ENCODE data around the gene PRKG1. TPM values are rescaled to one million over a fixed set of nuclear protein-coding genes. Genes with fewer than 3 reads are reported as not detected.

PRKG1 gene
- total RNA-seq, 1 experiment from 2014 or later, result 16.5 TPM

DNA sequence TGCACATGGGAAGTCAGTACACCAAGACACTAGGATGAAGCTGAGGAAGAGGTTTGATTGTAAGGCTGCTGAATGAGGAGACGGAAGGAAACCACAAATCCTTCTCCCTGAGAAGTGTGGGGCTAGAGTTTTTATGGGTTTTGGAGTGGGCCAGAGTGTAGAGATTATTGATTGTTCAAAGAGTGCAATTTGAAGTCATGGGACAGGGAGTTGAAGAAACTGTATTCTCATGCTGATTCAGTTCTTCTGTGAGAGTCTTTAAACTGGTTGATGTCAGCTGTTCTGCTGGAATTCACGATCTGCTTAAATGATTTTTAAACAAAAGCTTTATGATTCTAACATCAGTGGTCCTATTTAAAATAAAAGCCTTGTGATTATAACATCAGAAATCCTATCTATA lies 533.9 kb downstream of the PRKG1 start:
- Mint-ChIP-seq H3K4me3 (no peak overlapping the region), H3K9me3 (no peaks in the 10 kb centered on the region), H3K36me3 (no peaks in the 10 kb centered on the region), H3K27me3 (ENCODE audit: low read depth) (no peaks in the 10 kb centered on the region), H3K4me1 (peaks cover 14% of the 10 kb centered on the region), H3K27ac (peak overlapping the region; percentile 1; the same call in 1 of the 2 replicates)
- ChIA-PET POLR2A (interaction anchor here (0.6 kb wide), 1 partner anchor 601 kb away, joined by 4 read pairs; no protein-coding TSS in a partner anchor), CTCF (no interaction called here)
- DNase-seq (ENCODE audit: low spot score) (no peak), ATAC-seq (no peak)
- TF ChIP-seq SMAD4 (CRISPR knock-in tag; IDR thresholded peaks at IDR 0.05), result no peak

GRCh38 chr10:51615764-51616298 lies 541.5 kb downstream of the PRKG1 start:
- Mint-ChIP-seq H3K4me3 (no peak overlapping the region), H3K36me3 (no peaks in the 10 kb centered on the region), H3K27ac (no peak overlapping the region), H3K27me3 (ENCODE audit: low read depth) (no peaks in the 10 kb centered on the region), H3K4me1 (peaks cover 11% of the 10 kb centered on the region), H3K9me3 (peaks cover 3% of the 10 kb centered on the region)
- ATAC-seq (no peak), DNase-seq (ENCODE audit: low spot score) (no peak)
- ChIA-PET CTCF (no interaction called here), POLR2A (no interaction called here)
- TF ChIP-seq, protein P1, sequence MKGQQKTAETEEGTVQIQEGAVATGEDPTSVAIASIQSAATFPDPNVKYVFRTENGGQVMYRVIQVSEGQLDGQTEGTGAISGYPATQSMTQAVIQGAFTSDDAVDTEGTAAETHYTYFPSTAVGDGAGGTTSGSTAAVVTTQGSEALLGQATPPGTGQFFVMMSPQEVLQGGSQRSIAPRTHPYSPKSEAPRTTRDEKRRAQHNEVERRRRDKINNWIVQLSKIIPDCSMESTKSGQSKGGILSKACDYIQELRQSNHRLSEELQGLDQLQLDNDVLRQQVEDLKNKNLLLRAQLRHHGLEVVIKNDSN (CRISPR knock-in tag; IDR thresholded peaks at IDR 0.05), result no peak
- TF ChIP-seq NFATC4 (CRISPR knock-in tag; IDR thresholded peaks at IDR 0.05) (no peak), FOXK1 (CRISPR knock-in tag; IDR thresholded peaks at IDR 0.05) (no peak), RELA (CRISPR knock-in tag; IDR thresholded peaks at IDR 0.05; ENCODE audit: borderline replicate concordance) (no peak), ATF1 (CRISPR knock-in tag; IDR thresholded peaks at IDR 0.05) (no peak), PREB (CRISPR knock-in tag; IDR thresholded peaks at IDR 0.05; ENCODE audit: borderline replicate concordance) (no peak), ATF3 (CRISPR knock-in tag; conservative IDR thresholded peaks at IDR 0.05) (no peak), GRHL2 (CRISPR knock-in tag; IDR thresholded peaks at IDR 0.05; ENCODE audit: insufficient replicate concordance, severe bottlenecking) (no peak), ATF6 (CRISPR knock-in tag; IDR thresholded peaks at IDR 0.05) (no peak), NR1H2 (CRISPR knock-in tag; IDR thresholded peaks at IDR 0.05) (no peak), JAZF1 (CRISPR knock-in tag; IDR thresholded peaks at IDR 0.05) (no peak), SP1 (CRISPR knock-in tag; conservative IDR thresholded peaks at IDR 0.05) (no peak)
- TF ChIP-seq, protein P2, sequence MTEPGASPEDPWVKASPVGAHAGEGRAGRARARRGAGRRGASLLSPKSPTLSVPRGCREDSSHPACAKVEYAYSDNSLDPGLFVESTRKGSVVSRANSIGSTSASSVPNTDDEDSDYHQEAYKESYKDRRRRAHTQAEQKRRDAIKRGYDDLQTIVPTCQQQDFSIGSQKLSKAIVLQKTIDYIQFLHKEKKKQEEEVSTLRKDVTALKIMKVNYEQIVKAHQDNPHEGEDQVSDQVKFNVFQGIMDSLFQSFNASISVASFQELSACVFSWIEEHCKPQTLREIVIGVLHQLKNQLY (CRISPR knock-in tag; IDR thresholded peaks at IDR 0.05), result no peak
- TF ChIP-seq, protein P3, sequence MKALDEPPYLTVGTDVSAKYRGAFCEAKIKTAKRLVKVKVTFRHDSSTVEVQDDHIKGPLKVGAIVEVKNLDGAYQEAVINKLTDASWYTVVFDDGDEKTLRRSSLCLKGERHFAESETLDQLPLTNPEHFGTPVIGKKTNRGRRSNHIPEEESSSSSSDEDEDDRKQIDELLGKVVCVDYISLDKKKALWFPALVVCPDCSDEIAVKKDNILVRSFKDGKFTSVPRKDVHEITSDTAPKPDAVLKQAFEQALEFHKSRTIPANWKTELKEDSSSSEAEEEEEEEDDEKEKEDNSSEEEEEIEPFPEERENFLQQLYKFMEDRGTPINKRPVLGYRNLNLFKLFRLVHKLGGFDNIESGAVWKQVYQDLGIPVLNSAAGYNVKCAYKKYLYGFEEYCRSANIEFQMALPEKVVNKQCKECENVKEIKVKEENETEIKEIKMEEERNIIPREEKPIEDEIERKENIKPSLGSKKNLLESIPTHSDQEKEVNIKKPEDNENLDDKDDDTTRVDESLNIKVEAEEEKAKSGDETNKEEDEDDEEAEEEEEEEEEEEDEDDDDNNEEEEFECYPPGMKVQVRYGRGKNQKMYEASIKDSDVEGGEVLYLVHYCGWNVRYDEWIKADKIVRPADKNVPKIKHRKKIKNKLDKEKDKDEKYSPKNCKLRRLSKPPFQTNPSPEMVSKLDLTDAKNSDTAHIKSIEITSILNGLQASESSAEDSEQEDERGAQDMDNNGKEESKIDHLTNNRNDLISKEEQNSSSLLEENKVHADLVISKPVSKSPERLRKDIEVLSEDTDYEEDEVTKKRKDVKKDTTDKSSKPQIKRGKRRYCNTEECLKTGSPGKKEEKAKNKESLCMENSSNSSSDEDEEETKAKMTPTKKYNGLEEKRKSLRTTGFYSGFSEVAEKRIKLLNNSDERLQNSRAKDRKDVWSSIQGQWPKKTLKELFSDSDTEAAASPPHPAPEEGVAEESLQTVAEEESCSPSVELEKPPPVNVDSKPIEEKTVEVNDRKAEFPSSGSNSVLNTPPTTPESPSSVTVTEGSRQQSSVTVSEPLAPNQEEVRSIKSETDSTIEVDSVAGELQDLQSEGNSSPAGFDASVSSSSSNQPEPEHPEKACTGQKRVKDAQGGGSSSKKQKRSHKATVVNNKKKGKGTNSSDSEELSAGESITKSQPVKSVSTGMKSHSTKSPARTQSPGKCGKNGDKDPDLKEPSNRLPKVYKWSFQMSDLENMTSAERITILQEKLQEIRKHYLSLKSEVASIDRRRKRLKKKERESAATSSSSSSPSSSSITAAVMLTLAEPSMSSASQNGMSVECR (CRISPR knock-in tag; IDR thresholded peaks at IDR 0.05; ENCODE audit: borderline replicate concordance), result no peak
- TF ChIP-seq, protein P4, sequence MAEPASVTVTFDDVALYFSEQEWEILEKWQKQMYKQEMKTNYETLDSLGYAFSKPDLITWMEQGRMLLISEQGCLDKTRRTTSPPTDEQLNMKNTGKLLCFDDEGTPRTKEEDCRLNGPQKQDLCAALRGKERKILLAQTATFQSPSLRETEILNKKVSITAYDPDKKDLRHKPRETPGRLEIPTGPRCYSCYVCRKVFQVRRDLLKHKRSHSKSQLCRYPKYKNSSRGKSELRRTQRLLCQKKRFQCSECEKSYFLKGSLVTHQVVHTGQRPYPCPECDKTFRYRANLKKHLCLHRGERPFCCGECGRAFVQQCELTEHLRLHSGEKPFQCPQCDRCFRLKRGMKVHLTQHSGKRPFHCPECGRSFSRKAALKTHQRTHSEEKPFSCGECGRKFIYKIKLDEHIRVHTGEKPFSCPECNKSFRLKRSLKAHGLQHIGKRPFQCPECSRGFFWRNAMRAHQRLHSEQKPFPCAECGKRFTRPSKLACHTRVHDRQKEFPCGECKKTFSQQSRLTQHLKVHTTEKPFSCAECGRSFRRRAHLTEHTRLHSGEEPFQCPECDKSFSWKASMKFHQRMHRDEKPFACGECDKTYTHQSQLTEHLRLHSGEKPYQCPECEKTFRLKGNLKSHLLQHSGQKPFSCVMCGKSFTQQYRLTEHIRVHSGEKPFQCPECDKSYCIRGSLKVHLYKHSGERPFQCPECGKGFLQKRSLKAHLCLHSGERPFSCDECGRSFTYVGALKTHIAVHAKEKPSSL (CRISPR knock-in tag; conservative IDR thresholded peaks at IDR 0.05), result no peak
- TF ChIP-seq, protein P5, sequence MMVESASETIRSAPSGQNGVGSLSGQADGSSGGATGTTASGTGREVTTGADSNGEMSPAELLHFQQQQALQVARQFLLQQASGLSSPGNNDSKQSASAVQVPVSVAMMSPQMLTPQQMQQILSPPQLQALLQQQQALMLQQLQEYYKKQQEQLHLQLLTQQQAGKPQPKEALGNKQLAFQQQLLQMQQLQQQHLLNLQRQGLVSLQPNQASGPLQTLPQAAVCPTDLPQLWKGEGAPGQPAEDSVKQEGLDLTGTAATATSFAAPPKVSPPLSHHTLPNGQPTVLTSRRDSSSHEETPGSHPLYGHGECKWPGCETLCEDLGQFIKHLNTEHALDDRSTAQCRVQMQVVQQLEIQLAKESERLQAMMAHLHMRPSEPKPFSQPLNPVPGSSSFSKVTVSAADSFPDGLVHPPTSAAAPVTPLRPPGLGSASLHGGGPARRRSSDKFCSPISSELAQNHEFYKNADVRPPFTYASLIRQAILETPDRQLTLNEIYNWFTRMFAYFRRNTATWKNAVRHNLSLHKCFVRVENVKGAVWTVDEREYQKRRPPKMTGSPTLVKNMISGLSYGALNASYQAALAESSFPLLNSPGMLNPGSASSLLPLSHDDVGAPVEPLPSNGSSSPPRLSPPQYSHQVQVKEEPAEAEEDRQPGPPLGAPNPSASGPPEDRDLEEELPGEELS (CRISPR knock-in tag; IDR thresholded peaks at IDR 0.05), result no peak

Data from WTC11 (cell line).